ENCODE measurements around the gene SEZ6.

Gene SEZ6

GRCh38 chr17:28928061-28928460 is 77.8 kb downstream of the SEZ6 start:
- no peak for FAIRE-seq

GRCh38 chr17:28926786-28927185 is 79.0 kb downstream of the SEZ6 start:
- no peak for FAIRE-seq

GRCh38 chr17:28926366-28926765 is 79.5 kb downstream of the SEZ6 start:
- no peak for FAIRE-seq

GRCh38 chr17:28925912-28926365 is 79.9 kb downstream of the SEZ6 start:
- FAIRE-seq = no peak

GRCh38 chr17:28920201-28920600 is 85.6 kb downstream of the SEZ6 start:
- no peak for FAIRE-seq

GRCh38 chr17:28918295-28918694 is 87.5 kb downstream of the SEZ6 start:
- FAIRE-seq = no peak

- no peak for FAIRE-seq
Measured at GRCh38 chr17:28917465-28917864, 88.4 kb downstream of the SEZ6 start.

- FAIRE-seq = no peak
Measured at GRCh38 chr17:28917029-28917428, 88.8 kb downstream of the SEZ6 start.

- no peak for FAIRE-seq
Measured at GRCh38 chr17:28916302-28916934, 89.4 kb downstream of the SEZ6 start.

- FAIRE-seq = no peak
Measured at GRCh38 chr17:28912938-28913333, 92.9 kb downstream of the SEZ6 start.

- FAIRE-seq = no peak
Measured at GRCh38 chr17:28912281-28912937, 93.4 kb downstream of the SEZ6 start.

- FAIRE-seq = no peak
Measured at GRCh38 chr17:28911411-28912045, 94.3 kb downstream of the SEZ6 start.

GRCh38 chr17:28910534-28910933 is 95.3 kb downstream of the SEZ6 start:
- FAIRE-seq = no peak

GRCh38 chr17:28908640-28909167 is 97.1 kb downstream of the SEZ6 start:
- FAIRE-seq = no peak

- FAIRE-seq = no peak
Measured at GRCh38 chr17:28907709-28908475, 97.9 kb downstream of the SEZ6 start.

GRCh38 chr17:28906706-28907438 is 99.0 kb downstream of the SEZ6 start:
- FAIRE-seq = no peak

GRCh38 chr17:28906276-28906675 is 99.6 kb downstream of the SEZ6 start:
- no peak for FAIRE-seq

All from endometrium (tissue), 2 donors.